Erythroblast (primary cell): ENCODE data around the gene PRKD1.

Experiments
- GATA1 ChIP-seq: IDR thresholded peaks from 2 replicates; pipeline ENCODE4 v1.6.1; 2011; ENCODE audit warnings: low read depth, mild to moderate bottlenecking, control low read depth, low read length, moderate library complexity
- POLR2A ChIP-seq: IDR thresholded peaks from 2 replicates; pipeline ENCODE4 v1.6.1; 2011; ENCODE audit warnings: mild to moderate bottlenecking, low read length

DNA sequence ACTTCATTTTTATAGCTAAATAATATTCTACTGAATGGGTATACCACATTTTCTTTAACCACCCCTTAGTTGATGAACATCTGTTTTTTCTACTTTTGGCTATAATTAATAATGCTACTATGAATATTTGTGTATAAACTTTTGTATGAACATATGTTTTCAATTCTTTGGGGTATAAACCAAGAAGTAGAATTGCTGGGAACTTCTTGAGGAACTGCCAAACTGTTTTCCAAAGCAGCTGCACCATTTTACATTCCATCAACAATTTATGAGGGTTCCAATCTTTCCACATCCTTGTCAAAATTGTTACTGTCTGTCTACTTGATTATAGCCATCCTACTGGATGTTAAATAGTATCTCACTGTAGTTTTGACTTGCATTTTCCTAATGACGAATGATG lies 221.8 kb downstream of the PRKD1 start:
- no peak for TF ChIP-seq POLR2A
- no peak for TF ChIP-seq GATA1
